Ovary (tissue), 3 donors: Measurements from ENCODE around the gene MAPKAP1.

Source experiments
- CTCF ChIP-seq, 3 donors: fragments of 450-650 bp in 2 of 3; fragments of 200-600 bp in 1 of 3; IDR thresholded peaks; one replicate each; pipeline versions ENCODE4 v1.5.1 to v1.8.0; 2016 to 2022; ENCODE audit warnings: antibody characterized with exemption in 3 of 3, mild to moderate bottlenecking in 1 of 3
- POLR2A ChIP-seq: fragments of 450-650 bp; IDR thresholded peaks from one replicate; pipeline ENCODE4 v1.6.1; 2017; ENCODE audit warnings: antibody characterized with exemption, mild to moderate bottlenecking, moderate library complexity
- donor health status: DM: no; HTN: no; CAD: no.

- TF ChIP-seq POLR2A (no peak), CTCF (IDR thresholded peaks at IDR 0.05) (no peak)
Observed at GRCh38 chr9:125574126-125574877, 132.7 kb downstream of the MAPKAP1 start.
